ENCODE data around the gene APBA1. TPM values are rescaled to one million over a fixed set of nuclear protein-coding genes. Genes with fewer than 3 reads are reported as not detected.

Gene APBA1
- total and polyA plus RNA-seq, 2 of the 4 experiments (the other 2 are of a cell fraction) = 3.8 to 5.1 TPM

- Histone ChIP-seq H2BK120ac (ENCODE audit: low read depth, low read length) (no peak overlapping the region), H3K4me3 (ENCODE audit: insufficient read depth, low read depth, low read length) (no peak overlapping the region), H3K9me3 (ENCODE audit: control insufficient read depth, insufficient read depth, low read length) (no peaks in the 10 kb centered on the region), H3K4ac (ENCODE audit: low read depth, low read length) (no peak overlapping the region), H4K20me1 (ENCODE audit: insufficient read depth, low read length) (no peaks in the 10 kb centered on the region), H3K27me3 (ENCODE audit: control insufficient read depth, insufficient read depth, low read length) (no peaks in the 10 kb centered on the region), H3K4me1 (ENCODE audit: control insufficient read depth, insufficient read depth, low read length) (0 out of 2 replicates have a peak, but pooled peaks cover 1% of the 10 kb centered on the region), H4K91ac (ENCODE audit: insufficient read depth, low read depth, low read length) (no peak overlapping the region), H4K8ac (ENCODE audit: low read depth in 2 of 2, low read length in 2 of 2) (no peak overlapping the region), H2BK15ac (ENCODE audit: low read depth, low read length) (no peak overlapping the region), H3K14ac (replicated peaks; ENCODE audit: low read depth, low read length) (no peak overlapping the region), H3K18ac (ENCODE audit: low read depth, low read length) (no peak overlapping the region), H3K9ac (ENCODE audit: low read depth, low read length) (no peak overlapping the region), H2BK5ac (ENCODE audit: low read depth, low read length, poor library complexity, severe bottlenecking) (no peak overlapping the region), H3K56ac (ENCODE audit: extremely low read depth, insufficient read depth, low read length) (no peak overlapping the region), H2BK20ac (ENCODE audit: low read depth, low read length) (no peak overlapping the region), H3K4me2 (ENCODE audit: low read depth, low read length) (no peak overlapping the region), H2AFZ (replicated peaks; ENCODE audit: low read length, poor library complexity) (no peak overlapping the region), H2AK9ac (replicated peaks; ENCODE audit: low read depth, low read length, poor library complexity) (no peak overlapping the region), H3K9me1 (ENCODE audit: insufficient read depth, low read length) (no peaks in the 10 kb centered on the region), H3K36me3 (ENCODE audit: control insufficient read depth, insufficient read depth, low read length) (no peaks in the 10 kb centered on the region), H2AK5ac (ENCODE audit: low read depth, low read length) (no peak overlapping the region), H4K5ac (ENCODE audit: low read depth, low read length) (no peak overlapping the region), H3K27ac (ENCODE audit: insufficient read depth, low read length) (no peak overlapping the region), H3K23ac (ENCODE audit: low read depth, low read length) (no peak overlapping the region), H3K79me1 (ENCODE audit: low read depth in 1 of 2, low read length in 2 of 2) (peaks cover 0 to 6% of the 10 kb centered on the region in 2 experiments; a peak in 2 of 4 replicates)
- intact Hi-C loops (cut with micrococcal nuclease) = no loop called here
- ATAC-seq (ENCODE audit: low read depth) (no peak), DNase-seq (no peak)
- BruUV-seq (replicated peaks) = no TSS peak
- TF ChIP-seq POLR2A (IDR thresholded peaks at IDR 0.05; ENCODE audit: low read depth, low read length) = no peak
- TF ChIP-seq SMC3 (IDR thresholded peaks at IDR 0.05; ENCODE audit: low read depth, low read length) = no peak
- no peak for TF ChIP-seq ELK1 (IDR thresholded peaks at IDR 0.05; ENCODE audit: borderline replicate concordance, low read depth, low read length)
- TF ChIP-seq MAZ (IDR thresholded peaks at IDR 0.05; ENCODE audit: borderline replicate concordance, low read depth, low read length) = no peak
- no peak for TF ChIP-seq RCOR1 (IDR thresholded peaks at IDR 0.05; ENCODE audit: insufficient replicate concordance, low read length)
- TF ChIP-seq CHD1 (IDR thresholded peaks at IDR 0.05; ENCODE audit: low read depth, low read length) = no peak
- no peak for TF ChIP-seq NFE2L2 (IDR thresholded peaks at IDR 0.05; ENCODE audit: low read depth, low read length)
- no peak for TF ChIP-seq USF2 (IDR thresholded peaks at IDR 0.05; ENCODE audit: low read depth, low read length)
- no peak for TF ChIP-seq FOS (IDR thresholded peaks at IDR 0.05; ENCODE audit: low read depth, low read length)
- TF ChIP-seq RFX5 (IDR thresholded peaks at IDR 0.05; ENCODE audit: low read depth, low read length) = no peak
- no peak for TF ChIP-seq MAFK (IDR thresholded peaks at IDR 0.05; ENCODE audit: low read depth, low read length)
- no peak for TF ChIP-seq CEBPB (IDR thresholded peaks at IDR 0.05; ENCODE audit: low read depth, low read length)
- TF ChIP-seq MXI1 (IDR thresholded peaks at IDR 0.05; ENCODE audit: borderline replicate concordance, low read depth, low read length) = no peak
- no peak for TF ChIP-seq BHLHE40 (IDR thresholded peaks at IDR 0.05; ENCODE audit: low read depth, low read length)
- CTCF ChIA-PET = no interaction called here
- POLR2A ChIA-PET (ENCODE audit: unreplicated experiment) = no interaction called here
- dilution Hi-C loops (cut with HindIII; ENCODE audit: low sequenced_read_pairs, unreplicated experiment) = no loop called here
- 67% methylated on average over 1 of the region's 3 CpGs; no CpG with 5 or more reads in 1 of the 2 experiments for WGBS, 2 experiments (ENCODE audit: extremely low coverage in 2 of 2, insufficient read length in 1 of 2)
- in situ Hi-C loops (cut with MboI; ENCODE audit: low sequenced_read_pairs) = no loop called here
These were observed 50.3 kb downstream of the APBA1 start for GRCh38 chr9:69621730-69622460.

All from IMR-90 (cell line).